Frontal cortex (tissue), 4 donors: ENCODE results near the gene BTN1A1. TPM values are rescaled to one million over a fixed set of nuclear protein-coding genes. Genes with fewer than 3 reads are reported as not detected.

Experiments
- DNase-seq, 2 donors: peaks; one replicate each; pipeline ENCODE4 v3.0.0; 2012; ENCODE audit warnings: low spot score in 2 of 2
- FAIRE-seq: peaks from 2 replicates; lab custom pipeline; 2012; peaks lifted over from hg19 to GRCh38; lab: Jason Lieb, UNC
- small RNA-seq: library from RNA; depleted of rRNA; stranded (forward); fragments of <200 nt; gene quantifications from one replicate; pipeline ENCODE3, GENCODE V24; 2014
- total RNA-seq: library from RNA; depleted of rRNA; stranded (reverse); fragments of >200 nt; gene quantifications from one replicate; pipeline ENCODE4 v1.2.3, GENCODE V29; 2014
- donor health status: control.
- donor health status: control.
- donor health status: control.

BTN1A1 gene
- total RNA-seq, 1 donor from 2014 or later = not detected

GRCh38 chr6:26554697-26555504 is 54.8 kb downstream of the BTN1A1 start:
- no peak for DNase-seq
- no peak for FAIRE-seq

- DNase-seq (no peak), FAIRE-seq (no peak)
Measured at GRCh38 chr6:26555505-26556262, 55.6 kb downstream of the BTN1A1 start.

- FAIRE-seq (no peak), DNase-seq (no peak)
Measured at GRCh38 chr6:26556263-26557070, 56.4 kb downstream of the BTN1A1 start.

Small RNAs within 50 kb of the gene (small RNA-seq; reads per million reads assigned to genes)
- gene RNU6-502P = not detected

Other genes starting within 250 kb of the BTN1A1 start
- gene BTN3A2, start 135.1 kb upstream of the BTN1A1 start, total RNA-seq = 2.0 TPM
- gene BTN2A2, start 117.2 kb upstream of the BTN1A1 start, total RNA-seq = 2.4 TPM
- 19.6 TPM for gene BTN3A1, start 98.0 kb upstream of the BTN1A1 start, total RNA-seq
- 1.2 TPM for gene BTN3A3, start 59.8 kb upstream of the BTN1A1 start, total RNA-seq
- gene BTN2A1, start 42.3 kb upstream of the BTN1A1 start, total RNA-seq = 10.2 TPM
- gene HMGN4, start 38.1 kb downstream of the BTN1A1 start, total RNA-seq = 73.4 TPM
- gene ABT1, start 96.7 kb downstream of the BTN1A1 start, total RNA-seq = 12.6 TPM
- gene ZNF322, start 159.4 kb downstream of the BTN1A1 start, total RNA-seq = 46.9 TPM